Fibroblast of pulmonary artery (primary cell): ENCODE results near the gene TFEB.

Experiments used
- DNase-seq: peaks from one replicate; pipeline ENCODE4 v3.0.0-alpha.2; 2010; ENCODE audit warnings: low read depth
- H3K4me3 ChIP-seq: replicated peaks from 2 replicates; pipeline ENCODE4 v1.5.1; 2011; ENCODE audit warnings: low read depth, mild to moderate bottlenecking, control low read depth, low read length, moderate library complexity
- CTCF ChIP-seq: IDR thresholded peaks from 2 replicates; pipeline ENCODE4 v1.5.1; 2011; ENCODE audit warnings: mild to moderate bottlenecking, control low read depth, low read length, inconsistent platforms; ENCODE audit errors: missing control alignments

TFEB gene

GRCh38 chr6:41654151-41654697 is 81.2 kb downstream of the TFEB start:
- TF ChIP-seq CTCF = no peak
- no peak for DNase-seq
- no peak overlapping the region for H3K4me3 ChIP-seq

- TF ChIP-seq CTCF = no peak
- no peak for DNase-seq
- no peak overlapping the region for H3K4me3 ChIP-seq
Measured at GRCh38 chr6:41653691-41654090, 81.7 kb downstream of the TFEB start.

- no peak for DNase-seq
- TF ChIP-seq CTCF = no peak
Measured at GRCh38 chr6:41652866-41653652, 82.3 kb downstream of the TFEB start.

GRCh38 chr6:41651962-41652657 is 83.3 kb downstream of the TFEB start:
- no peak overlapping the region for H3K4me3 ChIP-seq
- DNase-seq = no peak
- TF ChIP-seq CTCF = no peak

More at GRCh38 chr6:41652866-41653652, 82.3 kb downstream of the TFEB start:
- H3K4me3 ChIP-seq = no peak overlapping the region

GRCh38 chr6:41651246-41651961 is 84.0 kb downstream of the TFEB start:
- no peak for DNase-seq
- no peak overlapping the region for H3K4me3 ChIP-seq
- no peak for TF ChIP-seq CTCF

GRCh38 chr6:41650120-41650519 is 85.3 kb downstream of the TFEB start:
- no peak overlapping the region for H3K4me3 ChIP-seq
- DNase-seq = no peak
- TF ChIP-seq CTCF = no peak
